ENCODE measurements around the gene NRTN.

NRTN gene

GRCh38 chr19:5767949-5768348 lies 36.9 kb upstream of the NRTN start:
- Histone ChIP-seq H3K4me2 (ENCODE audit: insufficient read depth, low read length) (no peak overlapping the region), H3K4me3 (ENCODE audit: low read depth in 1 of 2, low read length in 2 of 2) (no peak overlapping the region), H3K79me2 (ENCODE audit: insufficient read depth, low read length) (no peaks in the 10 kb centered on the region), H2AFZ (ENCODE audit: low read depth, low read length) (no peak overlapping the region), H3K4me1 (ENCODE audit: insufficient read depth, low read length) (no peaks in the 10 kb centered on the region), H3K36me3 (ENCODE audit: insufficient read depth, low read length) (no peaks in the 10 kb centered on the region), H3K9ac (ENCODE audit: low read depth, low read length) (no peak overlapping the region), H3K27me3 (ENCODE audit: insufficient read depth, low read length, poor library complexity) (peaks cover 4% of the 10 kb centered on the region), H3K9me3 (ENCODE audit: insufficient read depth, low read length, severe bottlenecking) (no peaks in the 10 kb centered on the region), H3K27ac (ENCODE audit: low read length) (no peak overlapping the region), H4K20me1 (ENCODE audit: insufficient read depth, low read length) (no peaks in the 10 kb centered on the region)
- no peak for TF ChIP-seq EZH2 (IDR thresholded peaks at IDR 0.05; ENCODE audit: borderline replicate concordance, low read depth, low read length, severe bottlenecking)
- DNase-seq = no peak
- ATAC-seq (ENCODE audit: insufficient read depth, low read depth) = no peak

- H3K36me3 ChIP-seq (ENCODE audit: insufficient read depth, low read length) = no peaks in the 10 kb centered on the region
- H3K4me1 ChIP-seq (ENCODE audit: insufficient read depth, low read length) = no peaks in the 10 kb centered on the region
- H3K27me3 ChIP-seq (ENCODE audit: insufficient read depth, low read length, poor library complexity) = peaks cover 4% of the 10 kb centered on the region
- H2AFZ ChIP-seq (ENCODE audit: low read depth, low read length) = no peak overlapping the region
- H3K4me2 ChIP-seq (ENCODE audit: insufficient read depth, low read length) = no peak overlapping the region
- no peak for DNase-seq
- no peak overlapping the region for H3K4me3 ChIP-seq (ENCODE audit: low read depth in 1 of 2, low read length in 2 of 2)
- H3K27ac ChIP-seq (ENCODE audit: low read length) = no peak overlapping the region
- TF ChIP-seq EZH2 (IDR thresholded peaks at IDR 0.05; ENCODE audit: borderline replicate concordance, low read depth, low read length, severe bottlenecking) = no peak
- TF ChIP-seq CTCF (IDR thresholded peaks at IDR 0.05; ENCODE audit: borderline replicate concordance, extremely low read depth, low read length, poor library complexity, severe bottlenecking) = no peak
- ATAC-seq (ENCODE audit: insufficient read depth, low read depth) = no peak
- H3K9ac ChIP-seq (ENCODE audit: low read depth, low read length) = no peak overlapping the region
- no peaks in the 10 kb centered on the region for H4K20me1 ChIP-seq (ENCODE audit: insufficient read depth, low read length)
- no peaks in the 10 kb centered on the region for H3K79me2 ChIP-seq (ENCODE audit: insufficient read depth, low read length)
- no peaks in the 10 kb centered on the region for H3K9me3 ChIP-seq (ENCODE audit: insufficient read depth, low read length, severe bottlenecking)
Observed at GRCh38 chr19:5772416-5772815, 32.5 kb upstream of the NRTN start.

- ATAC-seq (ENCODE audit: insufficient read depth, low read depth) = no peak
- no peak overlapping the region for H3K9ac ChIP-seq (ENCODE audit: low read depth, low read length)
- H2AFZ ChIP-seq (ENCODE audit: low read depth, low read length) = no peak overlapping the region
- no peak overlapping the region for H3K4me3 ChIP-seq (ENCODE audit: low read depth in 1 of 2, low read length in 2 of 2)
- no peaks in the 10 kb centered on the region for H3K4me1 ChIP-seq (ENCODE audit: insufficient read depth, low read length)
- H3K27me3 ChIP-seq (ENCODE audit: insufficient read depth, low read length, poor library complexity) = peaks cover 4% of the 10 kb centered on the region
- H3K4me2 ChIP-seq (ENCODE audit: insufficient read depth, low read length) = no peak overlapping the region
- DNase-seq = no peak
- no peaks in the 10 kb centered on the region for H3K36me3 ChIP-seq (ENCODE audit: insufficient read depth, low read length)
- no peaks in the 10 kb centered on the region for H3K79me2 ChIP-seq (ENCODE audit: insufficient read depth, low read length)
- no peaks in the 10 kb centered on the region for H3K9me3 ChIP-seq (ENCODE audit: insufficient read depth, low read length, severe bottlenecking)
- H3K27ac ChIP-seq (ENCODE audit: low read length) = no peak overlapping the region
- TF ChIP-seq CTCF (IDR thresholded peaks at IDR 0.05; ENCODE audit: borderline replicate concordance, extremely low read depth, low read length, poor library complexity, severe bottlenecking) = no peak
- no peaks in the 10 kb centered on the region for H4K20me1 ChIP-seq (ENCODE audit: insufficient read depth, low read length)
Observed at GRCh38 chr19:5773276-5773675, 31.6 kb upstream of the NRTN start.

- Histone ChIP-seq H3K4me3 (ENCODE audit: low read depth in 1 of 2, low read length in 2 of 2) (no peak overlapping the region), H3K79me2 (ENCODE audit: insufficient read depth, low read length) (no peaks in the 10 kb centered on the region), H3K4me2 (ENCODE audit: insufficient read depth, low read length) (no peak overlapping the region), H4K20me1 (ENCODE audit: insufficient read depth, low read length) (no peaks in the 10 kb centered on the region), H3K27me3 (ENCODE audit: insufficient read depth, low read length, poor library complexity) (peaks cover 4% of the 10 kb centered on the region), H3K9me3 (ENCODE audit: insufficient read depth, low read length, severe bottlenecking) (no peaks in the 10 kb centered on the region), H3K9ac (ENCODE audit: low read depth, low read length) (no peak overlapping the region), H3K4me1 (ENCODE audit: insufficient read depth, low read length) (no peaks in the 10 kb centered on the region), H3K27ac (ENCODE audit: low read length) (no peak overlapping the region), H2AFZ (ENCODE audit: low read depth, low read length) (no peak overlapping the region), H3K36me3 (ENCODE audit: insufficient read depth, low read length) (no peaks in the 10 kb centered on the region)
- TF ChIP-seq EZH2 (IDR thresholded peaks at IDR 0.05; ENCODE audit: borderline replicate concordance, low read depth, low read length, severe bottlenecking) = no peak
- no peak for TF ChIP-seq CTCF (IDR thresholded peaks at IDR 0.05; ENCODE audit: borderline replicate concordance, extremely low read depth, low read length, poor library complexity, severe bottlenecking)
- DNase-seq (no peak), ATAC-seq (ENCODE audit: insufficient read depth, low read depth) (no peak)
Observed at GRCh38 chr19:5774921-5775320, 29.9 kb upstream of the NRTN start.
